ENCODE data around the gene SLFN12. TPM values are rescaled to one million over a fixed set of nuclear protein-coding genes. Genes with fewer than 3 reads are reported as not detected.
"Not testable (repeated sequence)": the region's sequence is repeated elsewhere in the genome, so short reads cannot be mapped to it uniquely, and the experiment has no call there.

Gene SLFN12
- polyA plus RNA-seq (ENCODE audit: insufficient read length in 3 of 3), result 10 to 100 TPM; 13.7 to 20.2 (median 15.7) TPM
- long read RNA-seq, donor 1, partial matches to known transcripts, result 0 of 2 reads
- long read RNA-seq, donor 1, other reads (novel, unspliced or antisense), result 0 of 2 reads
- long read RNA-seq, donor 2, partial matches to known transcripts, result 0 of 1 reads
- long read RNA-seq, donor 2, other reads (novel, unspliced or antisense), result 0 of 1 reads
- long read RNA-seq, donor 3, partial matches to known transcripts, result 0 of 4 reads
- long read RNA-seq, donor 3, other reads (novel, unspliced or antisense), result 0 of 4 reads
- long read RNA-seq, donor 4, result 0 reads
- long read RNA-seq, donor 5, result 0 reads
- long read RNA-seq, donor 6, partial matches to known transcripts, result 0 of 4 reads
- long read RNA-seq, donor 6, other reads (novel, unspliced or antisense), result 0 of 4 reads
- long read RNA-seq, donor 7, partial matches to known transcripts, result 0 of 1 reads
- long read RNA-seq, donor 7, other reads (novel, unspliced or antisense), result 0 of 1 reads
- long read RNA-seq, donor 8, result 0 reads
- long read RNA-seq, donor 9, partial matches to known transcripts, result 0 of 3 reads
- long read RNA-seq, donor 9, other reads (novel, unspliced or antisense), result 0 of 3 reads
- long read RNA-seq, donor 10, partial matches to known transcripts, result 0 of 3 reads
- long read RNA-seq, donor 10, other reads (novel, unspliced or antisense), result 0 of 3 reads
- long read RNA-seq, donor 11, partial matches to known transcripts, result 0 of 4 reads
- long read RNA-seq, donor 11, other reads (novel, unspliced or antisense), result 0 of 4 reads
- long read RNA-seq, donor 12, result 0 reads
- long read RNA-seq, donor 13, result 0 reads
- long read RNA-seq, donor 14, partial matches to known transcripts, result 0 of 3 reads
- long read RNA-seq, donor 14, other reads (novel, unspliced or antisense), result 0 of 3 reads
- long read RNA-seq, donor 15, partial matches to known transcripts, result 0 of 2 reads
- long read RNA-seq, donor 15, other reads (novel, unspliced or antisense), result 0 of 2 reads
- long read RNA-seq, donor 16, partial matches to known transcripts, result 0 of 6 reads
- long read RNA-seq, donor 16, other reads (novel, unspliced or antisense), result 0 of 6 reads

GRCh38 chr17:35432176-35433074 is at the start of gene SLFN12:
Gene SLFN12, minus strand, starts transcription at chr17:35432500. Its CDS starts 9,472 bp downstream, at chr17:35423028.
- DNase-seq (ENCODE audit: extremely low read depth in 1 of 11, low read depth in 9 of 11, low spot score in 4 of 11), result peak; percentile 72 to 95 (median 83)

GRCh38 chr17:35479271-35479670 is 47.0 kb upstream of the SLFN12 start:
- DNase-seq (ENCODE audit: extremely low read depth in 1 of 11, low read depth in 9 of 11, low spot score in 4 of 11), result no peak

- DNase-seq (ENCODE audit: extremely low read depth in 1 of 11, low read depth in 9 of 11, low spot score in 4 of 11), result no peak
Observed at GRCh38 chr17:35477248-35477647, 44.9 kb upstream of the SLFN12 start.

- DNase-seq (ENCODE audit: extremely low read depth in 1 of 11, low read depth in 9 of 11, low spot score in 4 of 11), result no peak
Observed at GRCh38 chr17:35476283-35476820, 44.1 kb upstream of the SLFN12 start.

GRCh38 chr17:35468475-35468874 is 36.2 kb upstream of the SLFN12 start:
- DNase-seq (ENCODE audit: extremely low read depth in 1 of 11, low read depth in 9 of 11, low spot score in 4 of 11), result no peak

- DNase-seq (ENCODE audit: extremely low read depth in 1 of 11, low read depth in 9 of 11, low spot score in 4 of 11), result no peak
Observed at GRCh38 chr17:35467824-35468223, 35.5 kb upstream of the SLFN12 start.

- peak in 5 of 11 donors; percentile 5 to 39 (median 31) for DNase-seq (ENCODE audit: extremely low read depth in 1 of 11, low read depth in 9 of 11, low spot score in 4 of 11)
Observed at GRCh38 chr17:35460354-35460851, 28.1 kb upstream of the SLFN12 start.

GRCh38 chr17:35454035-35454434 is 21.7 kb upstream of the SLFN12 start:
- not testable (repeated sequence) for DNase-seq (ENCODE audit: extremely low read depth in 1 of 11, low read depth in 9 of 11, low spot score in 4 of 11)

- DNase-seq (ENCODE audit: extremely low read depth in 1 of 11, low read depth in 9 of 11, low spot score in 4 of 11), result no peak
Observed at GRCh38 chr17:35453171-35453570, 20.9 kb upstream of the SLFN12 start.

GRCh38 chr17:35449371-35449931 is 17.2 kb upstream of the SLFN12 start:
- DNase-seq (ENCODE audit: extremely low read depth in 1 of 11, low read depth in 9 of 11, low spot score in 4 of 11), result peak in 4 of 11 donors; percentile 13 to 34 (median 28)

- no peak for DNase-seq (ENCODE audit: extremely low read depth in 1 of 11, low read depth in 9 of 11, low spot score in 4 of 11)
Observed at GRCh38 chr17:35448899-35449227, 16.6 kb upstream of the SLFN12 start.

GRCh38 chr17:35448214-35448898 is 16.1 kb upstream of the SLFN12 start, which contains the start of gene SLFN13:
Gene SLFN13, minus strand, starts transcription at chr17:35448766. Its CDS starts 3,086 bp downstream, at chr17:35445680.
- peak in 8 of 11 donors; percentile 55 to 81 (median 68) for DNase-seq (ENCODE audit: extremely low read depth in 1 of 11, low read depth in 9 of 11, low spot score in 4 of 11)

GRCh38 chr17:35447499-35447898 is 15.2 kb upstream of the SLFN12 start:
- DNase-seq (ENCODE audit: extremely low read depth in 1 of 11, low read depth in 9 of 11, low spot score in 4 of 11), result no peak

GRCh38 chr17:35438433-35438832 is 6.1 kb upstream of the SLFN12 start:
- no peak for DNase-seq (ENCODE audit: extremely low read depth in 1 of 11, low read depth in 9 of 11, low spot score in 4 of 11)

GRCh38 chr17:35433075-35433894 is 985 bp upstream of the SLFN12 start:
- DNase-seq (ENCODE audit: extremely low read depth in 1 of 11, low read depth in 9 of 11, low spot score in 4 of 11), result peak; percentile 51 to 92 (median 60)

- DNase-seq (ENCODE audit: extremely low read depth in 1 of 11, low read depth in 9 of 11, low spot score in 4 of 11), result no peak
Observed at GRCh38 chr17:35429702-35430101, 2.6 kb downstream of the SLFN12 start.
